G401 (cell line): ENCODE measurements around the gene PLXNA4. TPM values are rescaled to one million over a fixed set of nuclear protein-coding genes. Genes with fewer than 3 reads are reported as not detected.

ENCODE experiments used
- DNase-seq: peaks from one replicate; pipeline ENCODE4 v3.0.0-alpha.2; 2015; ENCODE audit warnings: low spot score
- in situ Hi-C: cut with HindIII; loops from 2 replicates; pipeline ENCODE4 v1.10.0; 2016; ENCODE audit warnings: low sequenced_read_pairs, mixed read lengths
- total RNA-seq: library from RNA; depleted of rRNA; stranded (reverse); fragments of >200 nt; shearing (Covaris generic); gene quantifications from 2 replicates; pipeline ENCODE4 v1.2.3, GENCODE V29; 2014

PLXNA4 gene
- total RNA-seq, 1 experiment from 2014 or later: under 0.01 TPM

- in situ Hi-C loops: no loop called here
- no peak for DNase-seq
Observed at GRCh38 chr7:132359743-132360142, 216.5 kb downstream of the PLXNA4 start.

- DNase-seq: no peak
- in situ Hi-C loops: no loop called here
Observed at GRCh38 chr7:132355048-132355447, 221.2 kb downstream of the PLXNA4 start.

- DNase-seq: no peak
- in situ Hi-C loops: no loop called here
Observed at GRCh38 chr7:132354527-132354926, 221.7 kb downstream of the PLXNA4 start.

- no peak for DNase-seq
- in situ Hi-C loops: no loop called here
Observed at GRCh38 chr7:132353936-132354335, 222.3 kb downstream of the PLXNA4 start.

GRCh38 chr7:132352800-132353199 lies 223.5 kb downstream of the PLXNA4 start:
- in situ Hi-C loops: no loop called here
- DNase-seq: no peak

- in situ Hi-C loops: no loop called here
- no peak for DNase-seq
Observed at GRCh38 chr7:132351954-132352499, 224.2 kb downstream of the PLXNA4 start.

GRCh38 chr7:132350741-132351140 lies 225.5 kb downstream of the PLXNA4 start:
- no peak for DNase-seq
- in situ Hi-C loops: no loop called here

GRCh38 chr7:132349075-132349474 lies 227.2 kb downstream of the PLXNA4 start:
- no peak for DNase-seq
- in situ Hi-C loops: no loop called here

GRCh38 chr7:132348341-132348740 lies 227.9 kb downstream of the PLXNA4 start:
- in situ Hi-C loops: no loop called here

GRCh38 chr7:132347858-132348257 lies 228.4 kb downstream of the PLXNA4 start:
- no peak for DNase-seq
- in situ Hi-C loops: no loop called here

More at GRCh38 chr7:132348341-132348740, 227.9 kb downstream of the PLXNA4 start:
- no peak for DNase-seq

GRCh38 chr7:132347123-132347522 lies 229.1 kb downstream of the PLXNA4 start:
- no peak for DNase-seq
- in situ Hi-C loops: no loop called here

- DNase-seq: no peak
- in situ Hi-C loops: no loop called here
Observed at GRCh38 chr7:132345543-132346129, 230.6 kb downstream of the PLXNA4 start.

- no peak for DNase-seq
- in situ Hi-C loops: no loop called here
Observed at GRCh38 chr7:132345030-132345429, 231.2 kb downstream of the PLXNA4 start.

- in situ Hi-C loops: no loop called here
- DNase-seq: no peak
Observed at GRCh38 chr7:132343199-132343598, 233.1 kb downstream of the PLXNA4 start.

- in situ Hi-C loops: no loop called here
- DNase-seq: no peak
Observed at GRCh38 chr7:132337450-132338080, 238.7 kb downstream of the PLXNA4 start.

GRCh38 chr7:132336797-132337196 lies 239.5 kb downstream of the PLXNA4 start:
- in situ Hi-C loops: no loop called here
- DNase-seq: no peak

GRCh38 chr7:132333301-132333700 lies 243.0 kb downstream of the PLXNA4 start:
- no peak for DNase-seq
- in situ Hi-C loops: no loop called here

- DNase-seq: no peak
- in situ Hi-C loops: no loop called here
Observed at GRCh38 chr7:132328760-132329159, 247.5 kb downstream of the PLXNA4 start.

- in situ Hi-C loops: no loop called here
- no peak for DNase-seq
Observed at GRCh38 chr7:132328047-132328620, 248.1 kb downstream of the PLXNA4 start.

GRCh38 chr7:132326878-132327589 lies 249.2 kb downstream of the PLXNA4 start:
- in situ Hi-C loops: no loop called here
- DNase-seq: no peak
